Mucosa of gallbladder (tissue), 1 donor: ENCODE data around the gene FADS1. TPM values are rescaled to one million over a fixed set of nuclear protein-coding genes. Genes with fewer than 3 reads are reported as not detected.

Experiments
- DNase-seq: peaks from one replicate; pipeline ENCODE4 v3.0.0-alpha.2; 2020; ENCODE audit warnings: low spot score
- total RNA-seq: library from RNA; stranded (reverse); gene quantifications from one replicate; pipeline ENCODE4 v1.2.1, GENCODE V29; 2021
- donor health status: DM: no; HTN: no; CAD: no.

Gene FADS1
- total RNA-seq, 1 donor from 2014 or later, result 23.4 TPM

- DNase-seq, result peak; percentile 53
These were observed 40.2 kb downstream of the FADS1 start for GRCh38 chr11:61776561-61777075.

GRCh38 chr11:61775606-61776554 lies 40.9 kb downstream of the FADS1 start:
- no peak for DNase-seq

- no peak for DNase-seq
These were observed 41.7 kb downstream of the FADS1 start for GRCh38 chr11:61775106-61775505.

GRCh38 chr11:61774411-61774810 lies 42.4 kb downstream of the FADS1 start:
- DNase-seq, result no peak

- no peak for DNase-seq
These were observed 43.0 kb downstream of the FADS1 start for GRCh38 chr11:61773809-61774208.

- no peak for DNase-seq
These were observed 43.4 kb downstream of the FADS1 start for GRCh38 chr11:61773356-61773755.

- DNase-seq, result no peak
These were observed 44.8 kb downstream of the FADS1 start for GRCh38 chr11:61771985-61772455.

- no peak for DNase-seq
These were observed 45.5 kb downstream of the FADS1 start for GRCh38 chr11:61771195-61771894.

- DNase-seq, result no peak
These were observed 46.7 kb downstream of the FADS1 start for GRCh38 chr11:61769946-61770683.

- peak; percentile 42 for DNase-seq
These were observed 47.5 kb downstream of the FADS1 start for GRCh38 chr11:61769169-61769920.

- DNase-seq, result no peak
These were observed 48.3 kb downstream of the FADS1 start for GRCh38 chr11:61768376-61769076.

GRCh38 chr11:61766353-61766841 lies 50.4 kb downstream of the FADS1 start:
- peak; percentile 38 for DNase-seq

- DNase-seq, result no peak
These were observed 51.1 kb downstream of the FADS1 start for GRCh38 chr11:61765550-61766253.

- peak; percentile 47 for DNase-seq
These were observed 52.1 kb downstream of the FADS1 start for GRCh38 chr11:61764606-61765260.

GRCh38 chr11:61763930-61764605 lies 52.7 kb downstream of the FADS1 start:
- DNase-seq, result no peak

- no peak for DNase-seq
These were observed 54.0 kb downstream of the FADS1 start for GRCh38 chr11:61762798-61763197.

GRCh38 chr11:61762223-61762615 lies 54.6 kb downstream of the FADS1 start:
- DNase-seq, result no peak

- no peak for DNase-seq
These were observed 55.2 kb downstream of the FADS1 start for GRCh38 chr11:61761440-61762222.
